ENCODE results near the gene GPR137B.
"Not testable (repeated sequence)": the region's sequence is repeated elsewhere in the genome, so short reads cannot be mapped to it uniquely, and the experiment has no call there.

Gene GPR137B

DNA sequence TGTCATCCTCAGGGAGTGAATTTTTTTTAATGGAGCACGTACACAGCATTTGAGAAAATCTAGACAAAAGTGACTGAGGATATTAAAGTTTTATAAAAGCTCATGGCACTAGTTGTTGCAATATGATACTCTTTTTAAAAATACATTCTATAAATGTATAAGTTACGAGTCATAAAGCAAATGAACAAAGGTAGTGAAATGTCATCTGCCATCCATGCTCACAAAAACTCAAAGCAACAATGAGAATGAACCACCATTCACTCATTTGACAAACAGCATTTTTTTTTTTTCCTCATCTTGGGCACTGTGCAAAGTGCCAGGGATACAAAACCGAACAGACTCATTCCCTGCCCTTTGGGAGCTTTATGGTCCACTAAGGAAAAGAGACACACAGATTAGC is 38.7 kb downstream of the GPR137B start:
- no peak overlapping the region for H3K4me3 ChIP-seq (ENCODE audit: low read depth, low read length)
- no peak for DNase-seq (ENCODE audit: low read depth)
- TF ChIP-seq, protein P1, sequence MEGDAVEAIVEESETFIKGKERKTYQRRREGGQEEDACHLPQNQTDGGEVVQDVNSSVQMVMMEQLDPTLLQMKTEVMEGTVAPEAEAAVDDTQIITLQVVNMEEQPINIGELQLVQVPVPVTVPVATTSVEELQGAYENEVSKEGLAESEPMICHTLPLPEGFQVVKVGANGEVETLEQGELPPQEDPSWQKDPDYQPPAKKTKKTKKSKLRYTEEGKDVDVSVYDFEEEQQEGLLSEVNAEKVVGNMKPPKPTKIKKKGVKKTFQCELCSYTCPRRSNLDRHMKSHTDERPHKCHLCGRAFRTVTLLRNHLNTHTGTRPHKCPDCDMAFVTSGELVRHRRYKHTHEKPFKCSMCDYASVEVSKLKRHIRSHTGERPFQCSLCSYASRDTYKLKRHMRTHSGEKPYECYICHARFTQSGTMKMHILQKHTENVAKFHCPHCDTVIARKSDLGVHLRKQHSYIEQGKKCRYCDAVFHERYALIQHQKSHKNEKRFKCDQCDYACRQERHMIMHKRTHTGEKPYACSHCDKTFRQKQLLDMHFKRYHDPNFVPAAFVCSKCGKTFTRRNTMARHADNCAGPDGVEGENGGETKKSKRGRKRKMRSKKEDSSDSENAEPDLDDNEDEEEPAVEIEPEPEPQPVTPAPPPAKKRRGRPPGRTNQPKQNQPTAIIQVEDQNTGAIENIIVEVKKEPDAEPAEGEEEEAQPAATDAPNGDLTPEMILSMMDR (IDR thresholded peaks at IDR 0.05; ENCODE audit: control insufficient read depth, extremely low read depth, insufficient read depth): no peak

DNA sequence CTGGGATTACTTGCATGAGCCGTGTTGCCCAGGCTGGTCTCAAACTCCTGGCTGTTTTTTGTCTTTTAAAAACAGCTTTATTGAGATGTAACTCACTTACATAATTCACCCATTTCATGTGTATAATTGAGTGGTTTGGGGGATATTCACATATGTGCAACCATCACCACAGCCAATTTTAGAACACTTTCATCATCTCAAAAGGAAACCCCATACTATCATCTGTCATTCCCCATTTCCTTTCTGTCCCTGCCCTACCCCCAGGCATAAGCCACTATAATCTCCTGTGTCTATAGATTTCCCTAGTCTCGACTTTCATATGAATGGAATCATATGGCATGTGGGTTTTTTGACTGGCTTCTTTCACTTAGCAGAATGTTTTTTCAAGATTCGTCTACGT is 43.3 kb downstream of the GPR137B start:
- no peak overlapping the region for H3K4me3 ChIP-seq (ENCODE audit: low read depth, low read length)
- DNase-seq (ENCODE audit: low read depth): no peak
- TF ChIP-seq, protein P1 (IDR thresholded peaks at IDR 0.05; ENCODE audit: control insufficient read depth, extremely low read depth, insufficient read depth): no peak

DNA sequence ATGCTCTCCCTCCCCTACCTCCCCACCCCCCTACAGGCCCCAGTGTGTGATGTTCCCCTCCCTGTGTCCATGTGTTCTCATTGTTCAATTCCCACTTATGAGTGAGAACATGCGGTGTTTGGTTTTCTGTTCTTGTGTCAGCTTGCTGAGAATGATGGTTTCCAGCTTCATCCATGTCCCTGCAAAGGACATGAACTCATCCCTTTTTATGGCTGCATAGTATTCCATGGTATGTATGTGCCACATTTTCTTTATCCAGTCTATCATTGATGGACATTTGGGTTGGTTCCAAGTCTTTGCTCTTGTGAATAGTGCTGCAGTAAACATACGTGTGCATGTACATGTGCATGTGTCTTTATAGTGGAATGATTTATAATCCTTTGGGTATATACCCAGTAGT is 44.1 kb downstream of the GPR137B start:
- not testable (repeated sequence) for DNase-seq (ENCODE audit: low read depth); H3K4me3 ChIP-seq (ENCODE audit: low read depth, low read length)

DNA sequence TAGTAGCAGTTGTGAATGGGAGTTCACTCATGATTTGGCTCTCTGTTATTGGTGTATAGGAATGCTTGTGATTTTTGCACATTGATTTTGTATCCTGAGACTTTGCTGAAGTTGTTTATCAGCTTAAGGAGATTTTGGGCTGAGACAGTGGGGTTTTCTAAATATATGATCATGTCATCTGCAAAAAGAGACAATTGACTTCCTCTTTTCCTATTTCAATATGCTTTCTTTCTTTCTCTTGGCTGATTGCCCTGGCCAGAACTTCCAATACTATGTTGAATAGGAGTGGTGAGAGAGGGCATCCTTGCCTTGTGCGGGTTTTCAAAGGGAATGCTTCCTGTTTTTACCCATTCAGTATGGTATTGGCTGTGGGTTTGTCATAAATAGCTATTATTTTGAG is 45.7 kb downstream of the GPR137B start:
- not testable (repeated sequence) for DNase-seq (ENCODE audit: low read depth)

DNA sequence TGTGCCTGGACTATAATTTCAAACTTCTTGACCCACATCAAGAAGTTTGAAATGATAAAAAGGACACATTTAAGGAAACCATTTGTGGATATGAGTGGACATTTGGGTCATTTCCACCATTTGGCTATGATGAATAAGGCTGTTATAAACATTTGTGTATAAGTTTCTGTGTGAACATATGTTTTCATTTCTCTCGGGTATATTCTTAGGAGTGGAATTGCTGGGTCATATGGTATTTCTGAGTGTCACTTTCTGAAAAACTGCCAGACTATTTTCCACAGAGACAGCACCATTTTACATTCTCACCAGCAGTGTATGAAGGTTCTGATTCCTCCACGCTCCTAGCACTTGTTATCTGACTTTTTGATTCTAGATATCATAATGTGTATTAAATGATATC is 50.8 kb downstream of the GPR137B start:
- H3K4me3 ChIP-seq (ENCODE audit: low read depth, low read length): no peak overlapping the region
- DNase-seq (ENCODE audit: low read depth): no peak
- TF ChIP-seq, protein P1 (IDR thresholded peaks at IDR 0.05; ENCODE audit: control insufficient read depth, extremely low read depth, insufficient read depth): no peak

More for the DNA sequence above, 45.7 kb downstream of the GPR137B start:
- H3K4me3 ChIP-seq (ENCODE audit: low read depth, low read length): not testable (repeated sequence)

DNA sequence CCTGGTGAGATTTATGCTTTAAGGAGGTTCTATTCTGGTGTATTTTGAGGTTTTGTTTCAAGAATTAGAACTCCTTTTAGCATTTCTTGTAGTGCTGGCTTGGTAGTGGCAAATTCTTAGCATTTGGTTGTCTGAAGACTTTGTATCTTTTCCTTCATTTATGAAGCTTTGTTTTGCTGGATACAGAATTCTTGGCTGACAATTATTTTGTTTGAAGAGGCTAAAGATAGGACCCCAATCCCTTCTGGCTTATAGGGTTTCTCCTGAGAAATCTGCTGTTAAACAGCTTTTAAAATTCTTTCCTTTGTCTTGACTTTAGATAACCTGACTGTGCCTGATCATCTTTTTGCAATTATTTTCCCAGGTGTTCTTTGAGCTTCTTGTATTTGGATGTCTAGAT is 58.6 kb downstream of the GPR137B start:
- TF ChIP-seq, protein P1 (IDR thresholded peaks at IDR 0.05; ENCODE audit: control insufficient read depth, extremely low read depth, insufficient read depth): no peak
- H3K4me3 ChIP-seq (ENCODE audit: low read depth, low read length): no peak overlapping the region
- DNase-seq (ENCODE audit: low read depth): no peak

DNA sequence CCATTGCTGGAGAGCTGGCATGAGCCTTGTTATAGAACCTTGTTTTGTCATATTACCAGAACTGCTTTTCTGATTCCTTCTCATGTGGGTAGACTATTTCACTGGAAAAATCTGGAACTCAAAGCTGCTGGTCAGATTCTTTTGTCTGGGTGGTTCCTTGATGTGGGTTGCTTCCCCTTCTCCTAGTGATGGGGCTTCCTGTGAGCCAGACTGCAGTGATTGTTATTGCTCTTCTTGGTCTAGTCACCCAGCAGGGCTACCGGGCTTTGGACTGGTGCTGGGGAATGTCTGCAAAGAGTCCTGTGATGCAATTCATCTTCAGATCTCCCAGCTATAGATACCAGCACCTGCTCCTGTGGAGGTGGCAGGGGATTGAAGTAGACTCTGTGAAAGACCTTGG is 59.4 kb downstream of the GPR137B start:
- no peak for DNase-seq (ENCODE audit: low read depth)
- no peak overlapping the region for H3K4me3 ChIP-seq (ENCODE audit: low read depth, low read length)
- TF ChIP-seq, protein P1 (IDR thresholded peaks at IDR 0.05; ENCODE audit: control insufficient read depth, extremely low read depth, insufficient read depth): no peak

DNA sequence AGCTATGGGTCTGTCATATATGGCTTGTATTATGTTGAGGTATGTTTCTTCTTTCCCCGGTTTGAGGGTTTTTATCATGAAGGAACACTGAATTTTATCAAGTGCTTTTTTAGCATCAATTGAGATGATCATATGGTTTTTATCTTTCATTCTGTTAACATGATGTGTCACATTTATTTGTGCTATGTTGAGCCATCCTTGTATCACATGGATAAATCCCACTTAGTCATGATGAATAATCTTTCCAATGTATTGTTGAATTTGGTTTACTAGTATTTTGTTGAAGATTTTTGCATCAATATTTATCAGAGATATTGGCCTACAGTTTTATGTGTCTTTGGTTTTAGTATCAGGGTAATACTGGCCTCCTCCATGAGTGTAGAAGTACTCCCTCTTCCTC is 61.7 kb downstream of the GPR137B start:
- TF ChIP-seq, protein P1 (IDR thresholded peaks at IDR 0.05; ENCODE audit: control insufficient read depth, extremely low read depth, insufficient read depth): no peak
- no peak for DNase-seq (ENCODE audit: low read depth)
- H3K4me3 ChIP-seq (ENCODE audit: low read depth, low read length): no peak overlapping the region
